NCI-H2171 treated with DMSO at 0.1 percent for 48 hours (cell line): ENCODE data around the gene NAA35.
"Not testable (repeated sequence)": the region's sequence is repeated elsewhere in the genome, so short reads cannot be mapped to it uniquely, and the experiment has no call there.

Experiments
- DNase-seq: peaks from one replicate; lab custom pipeline; 2025; lab: John Stamatoyannopoulos, UW

The NAA35 gene

DNA sequence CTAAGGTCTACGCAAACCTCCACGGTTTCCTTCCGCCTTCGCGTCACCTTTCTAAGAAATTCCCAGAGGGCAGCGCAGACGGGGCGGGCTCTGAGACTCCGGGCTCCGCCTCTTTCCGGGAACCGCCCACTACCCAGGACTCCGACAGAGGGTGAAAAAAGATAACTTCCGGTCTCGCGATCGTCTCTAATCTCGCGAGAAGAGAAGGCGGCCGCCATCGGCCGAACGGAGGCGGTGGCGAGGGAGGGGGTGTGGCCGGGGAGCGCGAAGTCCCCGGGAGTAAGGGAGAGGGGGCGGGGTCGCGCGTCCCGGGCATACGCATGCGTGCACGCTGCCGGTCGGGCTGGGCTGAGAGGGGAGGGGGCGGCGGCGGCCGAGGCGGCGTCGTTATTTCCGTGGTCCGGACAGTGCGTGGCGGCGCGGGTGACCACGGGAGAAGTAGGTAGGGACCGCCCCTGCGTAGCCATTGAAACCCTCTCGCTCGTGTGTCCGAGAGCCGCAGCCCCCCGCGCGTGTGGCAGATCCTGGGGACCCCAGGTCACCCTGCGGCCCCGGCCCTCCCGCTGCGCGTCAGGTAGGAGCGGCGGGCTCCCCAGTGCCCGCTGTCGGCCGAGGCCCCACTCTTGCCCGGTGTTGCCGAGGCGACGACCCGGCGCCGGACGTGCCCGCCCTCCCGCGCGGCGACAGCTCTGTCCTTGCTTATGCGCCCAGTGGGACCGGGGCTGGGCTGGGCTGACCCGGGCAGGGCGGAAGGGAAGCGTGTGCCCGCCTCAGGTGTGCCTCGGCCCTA, at the start of gene NAA35:
NAA35 (plus strand) TSS at position 315 of the 790 bp plus-strand sequence. CDS start 1,014 bp downstream, outside the sequence.
- peak; percentile 98 for DNase-seq

GRCh38 chr9:85892401-85892800, 48.5 kb upstream of the NAA35 start:
- DNase-seq = no peak

GRCh38 chr9:85895685-85896084, 45.3 kb upstream of the NAA35 start:
- DNase-seq = no peak

- no peak for DNase-seq
Observed at GRCh38 chr9:85897848-85898247, 43.1 kb upstream of the NAA35 start.

- DNase-seq = no peak
Observed at GRCh38 chr9:85898332-85898731, 42.6 kb upstream of the NAA35 start.

- no peak for DNase-seq
Observed at GRCh38 chr9:85899388-85899787, 41.6 kb upstream of the NAA35 start.

DNA sequence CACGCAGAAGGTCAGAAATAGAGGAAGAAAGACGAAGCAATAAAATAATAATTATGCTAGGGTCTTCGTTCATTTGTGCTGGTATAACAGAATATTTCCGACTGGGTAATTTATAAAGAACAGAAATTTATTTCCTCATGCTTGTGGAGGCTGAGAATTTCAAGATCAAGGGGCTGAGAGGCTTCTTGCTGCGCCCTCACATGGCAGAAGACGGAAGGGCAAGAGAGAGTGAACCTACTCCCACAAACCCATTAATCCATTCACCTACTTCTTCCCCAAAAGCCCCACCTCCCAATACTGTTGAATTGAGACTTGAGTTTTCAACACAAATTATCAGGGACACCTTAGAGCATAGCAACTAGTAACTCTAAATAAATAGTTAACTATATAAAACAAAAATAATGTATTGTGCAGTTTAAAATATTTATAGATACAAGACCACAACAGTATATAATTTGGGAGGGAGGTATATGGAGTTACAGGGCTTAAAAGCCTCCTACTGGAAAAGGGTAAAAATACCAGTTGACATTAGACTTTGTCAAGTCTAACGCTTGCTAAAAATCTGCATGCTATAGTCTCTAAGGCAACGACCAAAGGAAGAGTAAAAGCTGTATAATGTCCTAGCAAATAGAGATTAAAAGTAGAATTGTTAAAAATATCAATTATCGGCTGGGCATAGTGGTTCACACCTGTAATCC, 40.3 kb upstream of the NAA35 start:
- no peak for DNase-seq

GRCh38 chr9:85904975-85905374, 36.0 kb upstream of the NAA35 start:
- DNase-seq = no peak

DNA sequence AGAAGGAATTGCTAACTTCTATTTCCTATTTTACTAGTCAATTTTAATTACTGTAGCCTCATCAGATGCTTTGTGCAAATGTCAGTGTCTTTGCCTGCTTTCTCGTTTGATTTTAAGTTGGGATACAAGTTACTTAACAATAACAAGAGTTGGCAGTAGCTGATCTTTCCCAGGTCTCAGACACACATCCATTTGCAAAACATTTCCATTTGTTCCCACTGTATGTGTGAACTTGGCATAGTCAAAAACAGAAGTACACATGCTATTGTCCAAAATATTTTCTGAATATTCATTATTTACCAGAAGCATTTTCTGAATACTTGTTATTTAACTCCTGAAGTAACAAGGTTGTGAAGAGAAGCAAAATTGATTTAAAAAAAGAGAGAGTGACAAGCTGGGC, 35.0 kb upstream of the NAA35 start:
- DNase-seq = no peak

DNA sequence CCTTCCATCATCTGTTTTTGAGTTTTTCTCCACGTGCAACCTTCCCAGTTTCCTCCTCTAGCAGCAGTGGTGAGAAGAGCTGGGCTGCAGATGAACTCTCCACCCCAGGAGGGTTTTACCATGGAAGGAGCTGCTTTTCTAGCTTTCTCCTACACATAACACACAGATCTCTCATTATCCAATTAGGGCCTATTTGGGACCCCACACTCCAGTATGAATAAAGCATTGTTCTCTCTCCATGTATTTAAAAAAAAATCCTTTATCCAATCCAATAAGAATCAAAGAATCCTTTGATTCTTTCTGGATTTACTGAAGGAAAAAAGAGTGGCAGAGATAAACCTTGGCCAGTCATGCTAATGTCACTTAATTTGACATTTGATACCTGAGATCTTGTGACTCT, 31.6 kb upstream of the NAA35 start:
- DNase-seq = no peak

DNA sequence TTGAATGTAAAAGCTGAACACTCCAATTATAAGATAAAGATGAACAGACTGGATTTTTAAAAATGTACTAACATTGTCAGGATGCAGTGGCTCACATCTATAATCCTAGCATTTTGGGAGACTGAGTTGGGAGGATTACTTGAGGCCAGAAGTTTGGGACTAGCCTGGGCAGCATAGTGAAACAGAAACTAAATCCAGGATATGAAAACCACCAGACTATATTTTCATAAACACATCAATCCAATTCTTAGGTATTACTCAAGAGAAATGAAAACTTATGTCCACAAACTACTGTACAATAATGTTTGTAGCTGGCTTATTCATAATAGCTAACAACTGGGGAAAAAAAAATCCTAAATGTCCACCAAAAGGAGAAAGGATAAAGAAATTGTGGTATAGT, 26.8 kb upstream of the NAA35 start:
- DNase-seq = no peak

- no peak for DNase-seq
Observed at GRCh38 chr9:85917756-85918155, 23.2 kb upstream of the NAA35 start.

DNA sequence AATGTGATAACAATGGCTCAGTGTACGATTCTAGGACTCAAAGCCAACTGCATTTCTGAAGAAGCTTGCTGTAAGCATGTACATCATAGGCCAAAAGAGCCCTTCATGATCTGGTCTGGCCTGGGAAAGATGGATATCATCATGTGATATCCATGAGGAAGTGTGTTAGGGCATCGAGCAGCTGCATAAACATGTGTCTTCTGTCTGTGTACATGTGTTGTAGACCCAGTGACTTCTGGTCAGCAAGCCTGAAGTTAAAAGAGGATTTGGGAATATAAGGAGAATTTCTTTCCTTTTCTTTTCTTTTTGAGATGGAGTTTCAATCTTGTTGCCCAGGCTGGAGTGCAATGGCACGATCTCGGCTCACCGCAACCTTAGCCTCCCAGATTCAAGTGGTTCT, 15.5 kb upstream of the NAA35 start:
- DNase-seq = no peak

DNA sequence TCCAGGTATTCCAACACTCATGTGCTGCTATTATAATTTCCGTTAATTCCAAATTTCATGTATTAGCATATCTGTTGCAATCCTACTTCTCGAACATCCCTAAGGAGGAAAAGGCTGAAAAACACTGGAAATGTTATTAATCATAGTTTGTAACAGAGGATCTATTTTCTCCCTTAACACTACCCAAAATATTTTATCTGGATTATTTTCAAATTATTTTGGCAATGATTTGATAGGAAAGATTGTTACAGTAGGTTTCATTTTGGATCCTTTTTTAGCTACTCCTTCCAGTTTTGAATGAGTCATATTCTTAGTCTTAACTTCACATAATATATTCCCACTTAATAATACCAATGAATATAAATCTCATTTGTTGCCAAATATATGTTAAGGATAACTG, 13.9 kb upstream of the NAA35 start:
- DNase-seq = no peak

- no peak for DNase-seq
Observed at GRCh38 chr9:85931495-85931894, 9.5 kb upstream of the NAA35 start.

DNA sequence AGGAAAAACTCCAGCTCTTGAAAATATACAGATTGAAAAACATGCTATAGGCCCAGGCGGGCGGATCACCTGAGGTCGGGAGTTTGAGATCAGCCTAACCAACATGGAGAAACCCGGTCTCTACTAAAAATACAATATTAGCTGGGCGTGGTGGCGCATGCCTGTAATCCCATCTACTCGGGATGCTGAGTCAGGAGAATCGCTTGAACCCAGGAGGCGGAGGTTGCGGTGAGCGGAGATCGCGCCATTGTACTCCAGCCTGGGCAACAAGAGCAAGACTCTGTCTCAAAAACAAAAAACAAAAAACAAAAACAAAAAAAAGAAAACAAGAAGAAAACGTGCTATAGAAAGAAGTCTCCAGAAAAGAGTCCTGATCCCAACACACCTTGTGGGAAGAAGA, 5.0 kb upstream of the NAA35 start:
- not testable (repeated sequence) for DNase-seq

DNA sequence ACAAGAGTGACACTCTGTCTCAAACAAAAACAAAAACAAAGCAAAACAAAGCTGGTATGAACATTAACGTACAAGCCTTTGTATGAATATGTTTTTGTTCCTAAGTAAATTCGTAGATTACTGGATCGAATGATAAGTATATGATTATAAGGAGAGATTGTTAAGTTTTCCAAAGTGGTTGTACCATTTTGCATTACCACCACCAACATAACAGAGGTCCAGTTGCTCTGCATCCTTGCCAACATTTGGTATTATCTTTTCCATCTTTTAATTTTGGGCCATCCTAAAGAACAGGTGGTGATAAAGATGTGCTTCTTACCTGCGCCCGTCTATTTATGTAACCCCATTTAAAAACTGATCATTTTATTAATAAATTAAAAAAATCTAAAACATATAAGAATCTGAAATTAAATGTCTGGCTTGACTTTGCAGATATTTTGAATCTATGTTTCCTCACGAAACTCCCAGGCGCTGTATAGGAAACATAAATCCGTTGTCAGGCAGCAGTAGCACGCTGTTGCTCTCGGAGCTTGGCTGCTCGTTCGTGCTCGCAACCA, 593 bp upstream of the NAA35 start:
- DNase-seq = no peak

- DNase-seq = peak; percentile 17
Observed at GRCh38 chr9:85941622-85941940, 635 bp downstream of the NAA35 start.

GRCh38 chr9:85941966-85942912, 1.3 kb downstream of the NAA35 start:
- DNase-seq = no peak

GRCh38 chr9:85942913-85943709, 2.2 kb downstream of the NAA35 start:
- no peak for DNase-seq

- DNase-seq = no peak
Observed at GRCh38 chr9:85943757-85944430, 2.9 kb downstream of the NAA35 start.
